ENCODE data around the gene PDIK1L. TPM values are rescaled to one million over a fixed set of nuclear protein-coding genes. Genes with fewer than 3 reads are reported as not detected.
"Not testable (repeated sequence)": the region's sequence is repeated elsewhere in the genome, so short reads cannot be mapped to it uniquely, and the experiment has no call there.

Gene PDIK1L
- total RNA-seq, 1 experiment from 2014 or later: 7.6 TPM

GRCh38 chr1:26092422-26092821 is 19.2 kb upstream of the PDIK1L start:
- CTCF ChIA-PET: no interaction called here
- Histone ChIP-seq H3K27ac (no peak overlapping the region), H3K36me3 (ENCODE audit: low read depth) (no peaks in the 10 kb centered on the region), H3K79me2 (ENCODE audit: low read depth) (no peaks in the 10 kb centered on the region), H3K9me2 (ENCODE audit: insufficient read depth) (no peaks in the 10 kb centered on the region), H2AFZ (no peak overlapping the region), H3F3A (ENCODE audit: insufficient read depth, low read depth) (peaks cover 6% of the 10 kb centered on the region; the same call in 1 of the 2 replicates), H3K27me3 (ENCODE audit: insufficient read depth, low read depth) (no peaks in the 10 kb centered on the region), H4K20me1 (ENCODE audit: insufficient read depth) (no peaks in the 10 kb centered on the region), H3K4me3 (no peak overlapping the region), H3K4me2 (no peak overlapping the region), H3K4me1 (replicated peaks; ENCODE audit: insufficient read depth) (peaks cover 3% of the 10 kb centered on the region), H3K9me3 (ENCODE audit: insufficient read depth, low read depth) (no peaks in the 10 kb centered on the region)
- TF ChIP-seq, protein P1, sequence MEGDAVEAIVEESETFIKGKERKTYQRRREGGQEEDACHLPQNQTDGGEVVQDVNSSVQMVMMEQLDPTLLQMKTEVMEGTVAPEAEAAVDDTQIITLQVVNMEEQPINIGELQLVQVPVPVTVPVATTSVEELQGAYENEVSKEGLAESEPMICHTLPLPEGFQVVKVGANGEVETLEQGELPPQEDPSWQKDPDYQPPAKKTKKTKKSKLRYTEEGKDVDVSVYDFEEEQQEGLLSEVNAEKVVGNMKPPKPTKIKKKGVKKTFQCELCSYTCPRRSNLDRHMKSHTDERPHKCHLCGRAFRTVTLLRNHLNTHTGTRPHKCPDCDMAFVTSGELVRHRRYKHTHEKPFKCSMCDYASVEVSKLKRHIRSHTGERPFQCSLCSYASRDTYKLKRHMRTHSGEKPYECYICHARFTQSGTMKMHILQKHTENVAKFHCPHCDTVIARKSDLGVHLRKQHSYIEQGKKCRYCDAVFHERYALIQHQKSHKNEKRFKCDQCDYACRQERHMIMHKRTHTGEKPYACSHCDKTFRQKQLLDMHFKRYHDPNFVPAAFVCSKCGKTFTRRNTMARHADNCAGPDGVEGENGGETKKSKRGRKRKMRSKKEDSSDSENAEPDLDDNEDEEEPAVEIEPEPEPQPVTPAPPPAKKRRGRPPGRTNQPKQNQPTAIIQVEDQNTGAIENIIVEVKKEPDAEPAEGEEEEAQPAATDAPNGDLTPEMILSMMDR (conservative IDR thresholded peaks at IDR 0.05): no peak
- TF ChIP-seq EZH2 (IDR thresholded peaks at IDR 0.05; ENCODE audit: low read depth): no peak
- POLR2A ChIA-PET (ENCODE audit: unreplicated experiment): no interaction called here
- BruUV-seq (replicated peaks): no TSS peak
- no peak for DNase-seq
- intact Hi-C loops (cut with micrococcal nuclease; ENCODE audit: unreplicated experiment): no loop called here

DNA sequence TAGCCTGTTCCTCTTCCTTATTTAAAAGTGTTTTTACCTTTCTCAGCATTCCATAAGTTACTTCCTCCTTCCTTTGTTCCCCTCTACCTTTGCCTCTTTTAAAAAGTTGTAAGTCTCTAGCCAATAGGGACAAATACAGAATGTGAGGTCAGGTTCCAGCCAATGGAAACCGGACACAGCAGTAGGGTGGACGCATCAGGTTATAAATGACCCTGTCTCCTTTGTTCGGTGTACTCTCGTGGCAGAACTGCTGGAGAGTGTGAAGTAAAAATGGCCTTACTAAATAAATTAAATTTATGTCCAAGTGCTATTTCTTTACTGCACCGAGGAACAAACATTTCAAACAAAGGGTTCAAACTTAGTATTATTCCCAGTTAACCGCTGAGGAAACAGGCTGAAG is 18.1 kb upstream of the PDIK1L start:
- H3K4me2 ChIP-seq; H3K27me3 ChIP-seq (ENCODE audit: insufficient read depth, low read depth); BruUV-seq (replicated peaks); H3K9me3 ChIP-seq (ENCODE audit: insufficient read depth, low read depth); H3K27ac ChIP-seq; H2AFZ ChIP-seq; H3K9me2 ChIP-seq (ENCODE audit: insufficient read depth); CTCF ChIA-PET; H3K79me2 ChIP-seq (ENCODE audit: low read depth); H3K36me3 ChIP-seq (ENCODE audit: low read depth); DNase-seq; intact Hi-C loops (cut with micrococcal nuclease; ENCODE audit: unreplicated experiment); H3K4me3 ChIP-seq; H4K20me1 ChIP-seq (ENCODE audit: insufficient read depth); POLR2A ChIA-PET (ENCODE audit: unreplicated experiment): not testable (repeated sequence)
- Histone ChIP-seq H3K4me1 (replicated peaks; ENCODE audit: insufficient read depth) (peaks cover 15% of the 10 kb centered on the region), H3F3A (ENCODE audit: insufficient read depth, low read depth) (peaks cover 17% of the 10 kb centered on the region; the same call in 1 of the 2 replicates)

DNA sequence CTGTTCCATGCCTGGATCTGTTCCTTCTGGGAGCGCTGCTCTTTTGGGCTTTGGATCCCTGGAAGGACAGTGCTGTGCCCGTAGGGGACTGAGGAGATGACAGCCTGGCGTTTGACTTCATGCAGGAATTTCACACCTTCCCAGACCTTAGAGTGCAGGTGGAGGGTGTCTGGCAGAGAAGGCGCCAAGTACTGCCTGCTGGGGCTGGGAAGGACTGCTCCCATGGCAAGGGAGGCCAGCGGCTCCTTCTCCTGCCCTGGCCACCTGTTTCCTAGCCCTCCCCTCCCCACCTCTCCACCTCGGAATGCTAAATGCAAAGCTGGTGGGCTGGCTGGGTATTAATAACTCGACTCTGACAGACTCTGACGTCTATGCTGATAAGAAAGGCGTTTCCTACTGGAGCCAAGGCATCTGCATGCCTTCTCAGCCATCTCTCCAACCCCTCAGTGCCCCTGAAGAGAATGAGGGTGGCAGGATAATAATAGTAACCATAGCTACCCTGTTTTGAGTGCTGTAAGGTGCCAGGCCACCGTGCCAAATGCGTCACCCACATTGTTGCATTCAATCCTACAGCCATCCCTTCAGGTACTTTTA is 17.5 kb upstream of the PDIK1L start:
- Histone ChIP-seq H3K9me3 (ENCODE audit: insufficient read depth, low read depth) (no peaks in the 10 kb centered on the region), H3K27me3 (ENCODE audit: insufficient read depth, low read depth) (no peaks in the 10 kb centered on the region), H3K36me3 (ENCODE audit: low read depth) (no peaks in the 10 kb centered on the region), H3K27ac (no peak overlapping the region), H4K20me1 (ENCODE audit: insufficient read depth) (no peaks in the 10 kb centered on the region), H3K4me3 (no peak overlapping the region), H3K79me2 (ENCODE audit: low read depth) (no peaks in the 10 kb centered on the region), H2AFZ (no peak overlapping the region), H3K9me2 (ENCODE audit: insufficient read depth) (no peaks in the 10 kb centered on the region), H3F3A (ENCODE audit: insufficient read depth, low read depth) (peaks cover 17% of the 10 kb centered on the region; the same call in 1 of the 2 replicates), H3K4me1 (replicated peaks; ENCODE audit: insufficient read depth) (peaks cover 15% of the 10 kb centered on the region), H3K4me2 (no peak overlapping the region)
- no TSS peak for BruUV-seq (replicated peaks)
- DNase-seq: no peak
- intact Hi-C loops (cut with micrococcal nuclease; ENCODE audit: unreplicated experiment): no loop called here
- no peak for TF ChIP-seq EZH2 (IDR thresholded peaks at IDR 0.05; ENCODE audit: low read depth)
- TF ChIP-seq, protein P1 (conservative IDR thresholded peaks at IDR 0.05): no peak
- ChIA-PET CTCF (no interaction called here), POLR2A (ENCODE audit: unreplicated experiment) (no interaction called here)
